Activated CD4-positive, alpha-beta T cell treated with anti-CD3 and anti-CD28 coated beads, Interleukin-2, Interleukin-6, amounts not matched to agents 100 ng/mL and 50 ng/mL, durations not matched to agents 16 hours and 8 hours (primary cell): Measurements from ENCODE around the gene RPH3AL.

ENCODE experiments used
- DNase-seq: peaks from one replicate; pipeline ENCODE4 v3.0.0-alpha.2; 2020

Gene RPH3AL

GRCh38 chr17:351449-351738, 1.2 kb downstream of the RPH3AL start:
- DNase-seq, result no peak

DNA sequence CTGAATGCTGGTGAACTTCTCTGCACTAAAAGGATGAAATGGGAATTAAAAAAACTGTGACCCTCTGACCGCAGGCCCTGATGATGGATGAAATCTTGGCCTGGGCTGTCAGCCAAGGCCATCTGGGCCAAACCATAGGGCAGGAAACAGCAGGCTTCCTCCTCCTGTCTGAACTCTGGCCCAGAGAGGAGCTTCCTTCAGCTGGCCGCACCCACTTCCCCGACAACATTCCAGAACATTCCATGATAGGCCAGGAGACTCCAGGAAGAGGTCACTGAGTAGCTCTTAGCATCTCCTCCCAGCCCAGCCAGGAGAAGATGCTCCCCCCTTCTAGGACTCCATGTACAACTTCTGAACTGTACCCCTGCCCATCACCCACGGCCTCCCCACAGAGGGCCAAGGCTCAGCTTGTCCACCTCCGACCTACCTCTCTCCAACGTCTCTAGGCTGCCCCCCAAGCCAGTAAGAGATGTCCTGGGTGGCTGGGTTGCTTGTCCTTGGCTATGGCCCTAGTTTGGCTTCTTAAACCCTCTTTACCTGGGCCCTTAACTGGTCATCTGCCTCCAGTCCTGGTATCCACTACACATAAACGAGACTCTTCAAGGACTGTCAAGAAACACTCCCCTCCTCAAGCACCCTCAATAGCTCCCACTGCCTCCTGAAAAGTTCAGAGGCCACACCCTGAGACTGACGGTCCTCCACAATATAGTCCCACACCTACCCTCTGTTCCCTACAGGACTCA, 1.7 kb downstream of the RPH3AL start:
- no peak for DNase-seq

- DNase-seq, result no peak
These were observed 2.9 kb downstream of the RPH3AL start for GRCh38 chr17:349666-350065.

GRCh38 chr17:348692-349425, 3.7 kb downstream of the RPH3AL start:
- no peak for DNase-seq

DNA sequence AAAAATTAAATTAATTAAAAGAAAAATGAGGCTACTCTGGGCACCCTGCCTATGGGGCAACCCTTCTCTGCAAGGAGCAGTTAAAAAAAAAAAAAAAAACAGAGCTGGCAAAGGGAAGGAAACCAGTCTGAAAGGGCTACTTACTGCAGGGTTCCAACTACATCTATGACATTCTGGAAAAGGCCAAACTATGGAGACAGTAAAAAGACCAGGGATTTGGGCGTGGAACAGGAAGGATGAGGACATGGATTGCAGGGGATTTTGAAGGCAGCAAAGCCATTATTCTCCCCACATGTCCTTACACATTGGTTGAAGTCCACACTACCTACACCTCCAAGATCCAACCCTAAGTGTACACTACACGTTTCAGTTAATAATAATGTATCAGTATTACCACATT, 4.6 kb downstream of the RPH3AL start:
- no peak for DNase-seq

GRCh38 chr17:347309-347899, 5.2 kb downstream of the RPH3AL start:
- no peak for DNase-seq

GRCh38 chr17:345992-346785, 6.4 kb downstream of the RPH3AL start:
- no peak for DNase-seq

GRCh38 chr17:345261-345660, 7.3 kb downstream of the RPH3AL start:
- DNase-seq, result no peak

DNA sequence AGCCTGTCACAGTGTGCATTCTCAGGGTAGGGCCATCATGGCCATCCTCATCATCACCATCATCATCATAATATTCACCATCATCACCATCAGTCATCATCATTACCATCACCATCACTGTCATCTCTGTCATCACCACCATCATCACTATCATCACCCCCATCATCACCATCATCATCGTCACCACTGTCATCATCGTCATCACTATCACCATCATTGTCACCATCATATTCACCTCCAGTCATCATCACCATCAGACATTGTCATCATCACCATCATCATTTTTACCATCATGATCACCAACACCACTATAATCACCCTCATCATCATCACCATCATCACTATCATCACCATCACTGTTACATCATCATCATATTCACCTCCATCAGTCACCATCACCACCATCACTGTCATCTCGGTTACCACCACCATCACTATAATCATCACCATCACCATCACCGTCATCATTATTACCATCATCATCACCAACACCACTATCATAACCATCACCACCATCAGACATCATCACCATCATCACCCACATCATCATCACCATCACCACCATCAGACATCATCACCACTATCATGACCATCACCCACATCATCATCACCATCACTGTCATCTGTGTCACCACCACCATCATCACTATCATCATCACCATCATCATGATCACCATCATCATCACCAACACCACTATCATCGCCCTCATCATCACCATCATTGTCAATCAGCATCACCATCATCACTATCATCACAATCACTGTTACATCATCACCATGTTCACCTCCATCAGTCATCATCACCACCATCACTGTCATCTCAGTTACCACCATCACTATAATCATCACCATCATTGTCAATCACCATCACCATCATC, 8.5 kb downstream of the RPH3AL start:
- DNase-seq, result no peak

GRCh38 chr17:343211-343610, 9.4 kb downstream of the RPH3AL start:
- no peak for DNase-seq

DNA sequence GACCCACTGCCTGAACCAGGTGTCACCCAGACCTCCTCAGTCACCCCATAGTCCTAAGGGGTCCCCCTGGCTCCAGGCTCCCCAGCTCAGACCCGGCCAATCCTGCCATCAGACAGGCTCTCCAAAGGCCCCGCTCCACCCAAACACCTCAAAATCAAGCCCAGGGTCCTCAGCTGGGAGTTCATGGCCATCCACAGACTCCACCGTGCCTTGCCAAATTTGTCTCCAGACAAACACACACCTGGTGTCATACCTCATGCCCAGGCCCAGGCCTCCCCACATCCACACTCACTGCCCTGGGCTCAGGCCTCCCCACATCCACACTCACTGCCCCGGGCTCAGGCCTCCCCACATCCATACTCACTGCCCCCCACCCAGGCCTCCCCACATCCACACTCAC, 12.5 kb downstream of the RPH3AL start:
- no peak for DNase-seq

GRCh38 chr17:339193-340061, 13.2 kb downstream of the RPH3AL start:
- DNase-seq, result no peak

DNA sequence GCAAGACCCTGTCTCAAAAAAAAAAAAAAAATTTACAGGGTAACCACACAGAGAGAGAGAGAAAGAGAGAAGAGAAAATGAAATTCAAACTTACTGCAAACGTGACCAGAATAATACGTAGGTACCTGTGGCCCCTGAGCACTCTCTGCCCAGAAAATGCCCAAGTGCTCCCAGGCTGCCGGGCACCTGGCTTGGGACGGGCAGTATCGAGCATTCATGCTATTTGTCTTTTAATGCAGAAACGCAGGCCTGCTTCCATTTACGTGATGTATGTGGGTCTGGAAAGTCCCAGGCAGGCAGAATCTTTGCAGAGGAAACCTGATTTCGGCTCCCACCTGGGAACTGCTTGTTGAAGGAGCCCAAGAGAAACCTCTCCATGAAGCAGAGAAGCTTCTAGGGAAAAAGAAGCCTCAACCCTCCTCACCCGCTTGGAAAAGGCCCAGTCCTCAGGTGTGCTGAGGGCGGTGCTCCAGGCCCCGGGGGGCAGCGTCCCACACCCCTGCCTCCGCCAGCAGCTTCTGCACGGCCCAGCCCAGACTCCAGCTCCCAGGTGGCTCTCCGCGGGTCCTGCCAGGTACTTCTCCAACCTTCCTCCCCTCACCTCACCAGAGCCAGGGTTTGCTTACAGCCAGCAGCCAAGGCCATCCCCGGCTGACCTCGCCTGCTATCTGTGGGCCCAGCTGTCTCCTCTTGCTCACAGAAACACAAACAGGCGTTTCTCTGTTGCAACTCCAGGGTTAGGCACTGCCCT, 14.0 kb downstream of the RPH3AL start:
- DNase-seq, result no peak

DNA sequence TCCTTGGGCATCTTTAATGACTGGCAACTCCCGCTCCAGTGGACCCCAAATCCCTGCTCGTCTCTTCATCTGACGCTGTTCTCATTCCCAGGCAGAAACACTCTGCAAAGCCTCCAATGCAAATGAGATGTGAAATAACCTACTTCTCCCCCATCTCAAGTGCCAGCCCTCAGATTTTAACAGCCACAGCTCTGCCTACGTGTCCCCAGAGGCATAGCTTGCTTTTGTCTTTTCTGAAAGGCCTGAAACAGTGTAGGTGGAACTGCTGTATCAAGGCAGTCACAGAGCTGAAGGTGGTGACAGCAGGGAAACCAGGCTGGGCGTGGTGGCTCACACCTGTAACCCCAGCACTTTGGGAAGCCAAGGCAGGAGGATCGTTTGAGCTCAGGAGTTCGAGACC, 14.7 kb downstream of the RPH3AL start:
- no peak for DNase-seq

DNA sequence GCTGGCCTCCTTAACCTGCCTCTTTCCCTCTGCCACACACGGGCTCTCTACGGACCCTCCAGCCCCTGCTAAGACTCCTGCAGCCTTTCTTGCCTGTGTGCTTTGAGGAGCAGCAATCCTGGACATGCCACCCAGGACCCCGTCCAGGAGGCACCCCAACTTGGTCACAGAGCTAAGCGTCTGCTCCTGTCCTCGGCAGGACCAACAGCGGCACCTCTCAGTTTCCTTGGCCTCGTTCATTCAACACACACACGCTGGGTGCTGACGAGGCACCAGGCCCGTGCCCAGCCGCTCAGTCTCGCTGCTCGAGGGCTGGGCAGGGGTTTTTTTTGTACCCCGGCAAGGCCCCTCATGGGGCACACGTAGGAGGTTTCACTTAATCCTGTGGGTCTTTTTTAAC, 15.2 kb downstream of the RPH3AL start:
- no peak for DNase-seq

GRCh38 chr17:337022-337420, 15.6 kb downstream of the RPH3AL start:
- DNase-seq, result no peak

- DNase-seq, result no peak
These were observed 16.2 kb downstream of the RPH3AL start for GRCh38 chr17:336110-337021.

DNA sequence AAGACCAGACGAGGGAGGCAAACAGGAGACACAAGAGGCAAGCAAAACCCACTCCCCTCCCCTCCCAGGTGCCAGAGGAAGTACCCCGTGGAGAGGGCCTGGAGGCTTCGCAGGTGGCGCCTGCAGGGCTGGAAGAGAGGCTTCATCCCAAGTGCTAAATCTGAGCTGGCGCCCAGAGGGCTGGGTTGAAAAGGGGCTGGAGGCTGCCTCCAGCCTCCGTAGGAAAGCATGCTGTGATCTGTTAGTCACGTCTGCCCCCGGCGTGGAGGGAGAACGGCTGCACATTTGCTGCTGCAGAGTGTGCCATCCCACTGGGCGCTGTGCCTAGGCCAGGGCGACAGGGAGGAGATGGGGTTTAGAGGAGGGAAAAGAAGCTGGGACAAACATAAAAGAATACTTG, 16.9 kb downstream of the RPH3AL start:
- DNase-seq, result no peak

DNA sequence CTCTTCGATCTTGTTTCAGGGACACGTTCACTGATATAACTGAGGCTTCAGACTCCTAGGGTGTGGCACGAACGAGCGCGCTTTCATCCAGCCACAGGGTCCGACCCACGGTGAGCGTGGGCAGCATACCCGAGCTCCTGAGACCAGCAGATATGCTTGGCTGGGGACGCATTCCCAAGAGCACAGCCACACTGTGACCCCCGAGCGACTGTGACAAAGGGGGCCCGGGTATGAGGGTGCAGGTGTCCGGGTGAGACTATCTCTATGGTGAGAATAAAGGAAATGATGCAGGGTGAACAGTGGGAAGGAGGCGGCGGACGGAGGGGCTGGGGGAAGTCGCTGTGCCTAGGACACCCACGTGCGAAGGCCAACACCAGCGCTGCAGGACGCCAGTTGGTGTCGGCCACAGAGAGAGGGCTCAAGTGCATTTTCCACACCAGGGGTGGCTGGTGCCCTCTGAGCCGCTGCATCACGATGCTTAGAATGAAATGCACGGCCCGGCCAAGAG, 17.6 kb downstream of the RPH3AL start:
- no peak for DNase-seq
